Stromal cell of bone marrow (primary cell): ENCODE data around the gene FBXO21.
"Not testable (repeated sequence)": the region's sequence is repeated elsewhere in the genome, so short reads cannot be mapped to it uniquely, and the experiment has no call there.

Experiments
- DNase-seq: peaks from one replicate; pipeline ENCODE4 v3.0.0-alpha.2; 2012; ENCODE audit warnings: low read depth

FBXO21 gene

DNA sequence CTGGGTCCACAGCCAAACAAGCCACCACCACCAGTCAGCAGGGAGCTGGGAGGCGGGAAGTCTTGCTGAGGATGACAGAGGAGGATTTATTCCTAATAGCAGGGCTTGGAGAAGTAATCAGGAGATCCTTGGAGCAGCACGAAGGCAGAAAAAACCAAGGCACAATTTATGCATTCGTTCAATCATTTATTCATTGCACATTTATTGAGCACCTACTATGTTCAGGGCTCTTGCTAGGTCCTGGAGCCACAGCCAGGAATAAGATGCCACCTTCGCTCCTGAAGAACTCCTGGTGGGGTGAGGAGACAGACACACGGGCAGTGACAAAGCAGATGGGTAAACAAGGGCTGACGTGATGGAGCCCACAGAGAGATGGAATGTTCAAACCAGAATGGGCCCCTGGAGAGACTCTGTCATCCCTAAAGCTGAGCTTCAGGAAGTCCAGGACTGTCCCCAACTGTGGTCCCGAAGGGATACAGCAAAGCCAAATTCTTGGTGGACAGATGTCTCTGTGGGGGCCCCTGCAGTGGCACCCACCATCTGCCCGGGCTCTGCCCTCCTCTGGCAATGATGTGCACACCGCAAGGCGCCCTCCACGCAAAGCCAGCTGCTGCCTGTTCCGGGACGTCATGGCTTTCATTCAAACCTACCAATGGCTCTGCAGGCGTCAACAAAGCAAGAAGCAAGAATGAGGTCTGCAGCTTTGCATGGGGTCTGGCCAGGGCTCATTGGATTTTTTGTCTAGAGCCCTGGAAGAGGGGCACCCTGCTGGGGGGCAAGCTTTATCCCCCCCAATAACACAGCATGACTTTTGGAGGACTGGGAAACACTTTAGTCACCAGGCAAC is 88.1 kb downstream of the FBXO21 start:
- no peak for DNase-seq

GRCh38 chr12:117100851-117101673 is 89.2 kb downstream of the FBXO21 start:
- no peak for DNase-seq

DNA sequence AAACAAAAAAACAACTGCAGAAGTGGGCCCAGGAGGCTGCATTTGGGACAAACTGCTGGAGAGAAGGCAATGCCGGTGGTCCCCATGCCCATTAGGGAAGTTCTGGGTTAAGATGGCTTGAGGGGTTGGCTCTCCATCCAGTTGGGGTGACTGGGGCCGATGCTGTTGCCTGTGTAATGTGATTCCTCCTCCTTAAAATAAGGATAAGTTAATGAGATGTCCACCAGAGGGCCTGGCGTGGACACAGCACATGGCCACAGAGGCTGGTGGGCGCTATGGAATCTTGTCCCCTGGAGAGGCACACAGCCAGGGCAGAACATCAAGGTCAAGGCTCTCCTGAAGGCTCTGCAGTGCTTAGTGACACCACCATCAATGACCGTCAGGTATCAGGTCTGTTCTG is 90.0 kb downstream of the FBXO21 start:
- DNase-seq, result no peak

DNA sequence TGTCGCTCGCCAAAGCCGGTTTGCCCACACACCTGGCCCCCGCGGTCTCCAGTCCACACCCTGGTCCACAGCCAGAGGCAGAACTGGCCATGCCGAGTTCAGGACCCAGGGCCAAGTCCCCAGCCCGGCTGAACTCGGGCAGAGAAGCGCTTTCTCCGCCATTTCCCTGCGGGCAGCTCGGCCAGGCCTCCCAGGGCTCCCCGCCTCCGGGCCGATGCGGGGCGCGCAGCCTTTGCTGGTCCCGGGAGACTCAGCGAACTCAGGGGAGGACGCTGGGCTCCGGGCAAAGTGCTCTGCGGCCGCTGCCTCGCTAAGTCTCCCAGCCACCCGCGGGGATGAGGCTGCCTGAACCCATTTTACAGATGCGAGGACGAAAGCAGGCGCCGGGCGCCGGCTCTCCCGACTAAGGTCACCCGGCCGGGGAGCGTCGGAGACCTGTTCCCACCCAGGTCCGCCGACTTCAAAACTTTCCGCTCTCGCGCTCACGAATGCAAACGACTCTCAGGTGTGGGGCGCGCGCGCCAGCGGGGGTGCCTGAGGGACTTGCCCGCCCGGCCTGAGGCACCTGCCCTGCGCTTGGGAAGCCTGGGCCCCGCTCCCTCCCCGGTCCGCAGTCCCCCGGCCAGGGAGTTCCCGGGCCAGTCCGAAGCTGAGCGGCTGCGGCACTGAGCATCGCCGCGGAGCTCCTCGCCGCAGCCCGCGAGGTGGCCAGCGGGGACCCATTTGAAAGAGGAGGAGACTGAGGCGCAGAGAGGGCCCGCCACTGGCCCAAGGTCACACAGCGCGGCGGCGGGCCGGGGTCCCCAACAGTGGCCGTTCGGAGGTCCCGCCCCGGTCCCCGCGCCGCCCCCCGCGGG is 91.7 kb downstream of the FBXO21 start:
- DNase-seq, result no peak

DNA sequence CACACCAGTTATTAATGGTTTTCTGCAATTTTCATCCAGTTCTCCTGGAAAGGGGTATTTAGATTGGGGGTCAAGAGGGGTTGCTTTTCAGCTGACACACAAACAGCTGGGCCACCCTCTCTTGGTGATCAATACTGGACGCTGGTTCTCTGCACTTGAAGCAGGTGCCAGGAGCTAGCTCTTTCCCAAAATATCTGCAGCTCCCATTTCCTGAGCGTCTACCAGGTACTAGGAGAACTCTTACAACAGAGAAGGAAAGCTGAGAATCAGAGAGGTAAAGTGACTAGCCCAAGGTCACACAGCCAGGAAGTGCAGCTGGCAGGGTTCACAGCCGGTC is 92.3 kb downstream of the FBXO21 start:
- DNase-seq, result no peak

GRCh38 chr12:117097159-117097558 is 93.1 kb downstream of the FBXO21 start:
- no peak for DNase-seq

- no peak for DNase-seq
These were observed 93.7 kb downstream of the FBXO21 start for GRCh38 chr12:117096501-117097042.

DNA sequence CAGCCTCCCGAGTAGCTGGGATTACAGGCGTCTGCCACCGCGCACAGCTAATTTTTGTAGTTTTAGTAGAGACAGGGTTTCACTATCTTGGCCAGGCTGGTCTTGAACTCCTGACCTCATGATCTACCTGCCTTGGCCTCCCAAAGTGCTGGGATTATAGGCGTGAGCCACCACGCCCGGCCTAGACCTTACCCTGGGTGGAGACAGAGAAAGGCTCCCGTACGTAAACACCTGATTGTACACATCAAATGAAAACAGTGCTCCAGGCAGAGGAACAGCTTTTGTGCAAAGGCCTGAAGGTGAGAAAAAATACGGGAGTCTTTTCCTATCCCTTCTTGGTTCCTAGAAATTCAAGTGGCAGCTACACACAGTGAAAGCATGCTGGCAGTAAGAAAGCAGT is 95.1 kb downstream of the FBXO21 start:
- DNase-seq, result not testable (repeated sequence)

DNA sequence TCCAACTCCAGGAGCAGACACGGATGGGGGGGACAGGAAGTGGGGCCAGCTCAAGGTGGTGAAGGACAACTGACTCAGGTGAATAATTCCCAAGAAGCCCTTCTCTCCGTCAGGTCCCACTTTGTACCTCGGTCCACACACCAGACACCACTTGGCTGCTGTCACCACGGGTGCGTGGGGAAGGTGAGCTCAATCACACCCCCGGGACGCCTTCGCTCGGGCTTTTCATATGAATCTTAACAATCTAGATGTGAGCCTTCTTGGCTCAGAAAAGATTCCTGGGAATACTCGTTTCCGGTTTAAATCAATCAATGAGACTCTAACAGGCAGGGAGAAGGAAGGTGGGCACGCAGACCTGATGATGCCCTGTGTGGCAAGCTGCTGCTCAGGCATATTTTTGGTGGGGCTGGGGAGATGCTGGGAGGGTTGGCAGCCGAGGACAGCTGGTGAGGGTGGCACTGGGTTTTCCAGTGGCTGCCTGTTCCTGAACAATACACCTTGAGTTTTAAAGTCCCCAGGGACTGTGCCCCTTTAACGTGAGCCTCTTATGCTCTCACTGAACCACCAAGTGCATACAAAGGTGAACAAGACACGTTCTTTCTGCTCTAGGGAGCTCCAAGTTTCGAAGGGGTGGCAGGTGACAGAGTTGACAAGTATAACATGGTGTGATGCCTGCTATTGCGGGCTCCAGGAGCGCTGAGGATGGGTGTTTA is 96.2 kb downstream of the FBXO21 start:
- DNase-seq, result no peak

DNA sequence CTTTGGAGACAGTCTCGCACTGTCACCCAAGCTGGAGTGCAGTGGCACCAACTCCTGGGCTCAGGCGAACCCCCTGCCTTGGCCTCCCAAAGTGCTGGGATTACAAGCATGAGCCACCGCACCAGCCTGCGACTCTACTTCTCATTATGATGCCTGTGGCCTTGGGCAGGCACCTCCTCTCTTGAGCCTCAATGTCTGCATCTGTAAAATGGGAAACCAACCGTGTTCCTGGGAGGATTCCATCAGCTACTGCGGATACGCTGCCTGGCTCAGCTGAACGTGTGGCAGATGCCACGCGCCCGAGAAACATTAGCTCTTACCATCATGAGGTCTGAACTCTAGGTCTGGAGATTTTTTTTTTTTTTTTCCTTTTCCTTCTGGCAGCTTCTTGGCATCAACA is 96.8 kb downstream of the FBXO21 start:
- no peak for DNase-seq

DNA sequence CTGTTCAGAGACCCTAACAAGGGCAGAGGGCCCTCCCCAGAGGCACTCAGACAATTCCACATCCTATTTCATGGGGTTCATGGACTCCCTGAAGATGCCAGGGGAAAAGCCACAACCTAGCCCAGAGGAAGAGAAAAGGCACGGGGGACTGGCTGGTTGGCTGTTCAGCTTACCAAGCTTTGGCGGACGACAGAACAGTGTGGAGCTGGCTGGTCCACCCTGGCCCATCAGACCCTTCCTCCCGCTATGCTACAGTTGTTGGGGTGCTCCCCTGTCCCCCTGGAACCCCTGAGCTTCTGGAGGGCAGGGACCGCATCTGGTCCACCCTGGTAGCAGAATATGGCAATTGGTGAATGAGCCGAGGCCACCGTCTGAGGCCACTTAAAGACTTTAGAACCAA is 97.4 kb downstream of the FBXO21 start:
- DNase-seq, result no peak

- no peak for DNase-seq
These were observed 97.8 kb downstream of the FBXO21 start for GRCh38 chr12:117092511-117092780.
